Thyroid gland (tissue), 4 donors: ENCODE results near the gene CFAP107.

Experiments
- POLR2A ChIP-seq, 2 donors: fragments of 450-650 bp; IDR thresholded peaks; one replicate each; pipeline ENCODE4 v1.6.1; 2017; ENCODE audit warnings: antibody characterized with exemption in 2 of 2, mild to moderate bottlenecking in 2 of 2, moderate library complexity in 1 of 2
- TF ChIP-seq, protein P1 (sequence below), 6 experiments: fragments of 200-600 bp in 3 of 6; fragments of 450-650 bp in 3 of 6; sonication (generic) in 3 of 6; IDR thresholded peaks; one replicate each; pipeline ENCODE4 v1.5.1; 2016 to 2019; ENCODE audit warnings: antibody characterized with exemption in 6 of 6, mild to moderate bottlenecking in 2 of 6, inconsistent platforms in 1 of 6, moderate library complexity in 1 of 6

DNA sequence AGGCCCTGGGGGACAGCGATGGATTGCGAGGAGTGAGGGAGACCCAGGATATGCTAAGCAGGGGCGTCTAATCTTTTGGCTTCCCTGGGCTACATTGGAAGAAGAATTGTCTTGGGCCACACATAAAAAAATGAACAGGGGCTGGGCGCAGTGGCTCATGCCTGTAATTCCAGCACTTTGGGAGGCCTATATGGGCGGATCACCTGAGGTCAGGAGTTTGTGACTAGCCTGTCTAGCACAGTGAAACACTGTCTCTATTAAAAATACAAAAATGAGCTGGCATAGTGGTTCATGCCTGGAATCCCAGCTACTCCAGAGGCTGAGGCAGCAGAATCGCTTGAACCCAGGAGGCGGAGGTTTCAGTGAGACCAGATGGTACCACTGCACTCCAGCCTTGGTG lies 16.8 kb downstream of the CFAP107 start:
- TF ChIP-seq, protein P1, sequence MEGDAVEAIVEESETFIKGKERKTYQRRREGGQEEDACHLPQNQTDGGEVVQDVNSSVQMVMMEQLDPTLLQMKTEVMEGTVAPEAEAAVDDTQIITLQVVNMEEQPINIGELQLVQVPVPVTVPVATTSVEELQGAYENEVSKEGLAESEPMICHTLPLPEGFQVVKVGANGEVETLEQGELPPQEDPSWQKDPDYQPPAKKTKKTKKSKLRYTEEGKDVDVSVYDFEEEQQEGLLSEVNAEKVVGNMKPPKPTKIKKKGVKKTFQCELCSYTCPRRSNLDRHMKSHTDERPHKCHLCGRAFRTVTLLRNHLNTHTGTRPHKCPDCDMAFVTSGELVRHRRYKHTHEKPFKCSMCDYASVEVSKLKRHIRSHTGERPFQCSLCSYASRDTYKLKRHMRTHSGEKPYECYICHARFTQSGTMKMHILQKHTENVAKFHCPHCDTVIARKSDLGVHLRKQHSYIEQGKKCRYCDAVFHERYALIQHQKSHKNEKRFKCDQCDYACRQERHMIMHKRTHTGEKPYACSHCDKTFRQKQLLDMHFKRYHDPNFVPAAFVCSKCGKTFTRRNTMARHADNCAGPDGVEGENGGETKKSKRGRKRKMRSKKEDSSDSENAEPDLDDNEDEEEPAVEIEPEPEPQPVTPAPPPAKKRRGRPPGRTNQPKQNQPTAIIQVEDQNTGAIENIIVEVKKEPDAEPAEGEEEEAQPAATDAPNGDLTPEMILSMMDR (IDR thresholded peaks at IDR 0.05), result no peak
- TF ChIP-seq POLR2A (IDR thresholded peaks at IDR 0.05), result no peak
